ENCODE data around the gene SPRING1.
"Not testable (repeated sequence)": the region's sequence is repeated elsewhere in the genome, so short reads cannot be mapped to it uniquely, and the experiment has no call there.

The SPRING1 gene

GRCh38 chr12:116765271-116765670, 27.4 kb upstream of the SPRING1 start:
- Histone ChIP-seq H3K4me3 (ENCODE audit: low read depth, low read length) (no peak overlapping the region), H3K36me3 (peaks cover 20% of the 10 kb centered on the region), H3K9me3 (no peaks in the 10 kb centered on the region), H3K4me1 (no peaks in the 10 kb centered on the region), H3K27me3 (no peaks in the 10 kb centered on the region)
- no peak for DNase-seq
- no peak for TF ChIP-seq CTCF (IDR thresholded peaks at IDR 0.05; ENCODE audit: low read depth, low read length)

- no peak for TF ChIP-seq CTCF (IDR thresholded peaks at IDR 0.05; ENCODE audit: low read depth, low read length)
- DNase-seq: no peak
- no peak overlapping the region for H3K4me3 ChIP-seq (ENCODE audit: low read depth, low read length)
- H3K4me1 ChIP-seq: no peaks in the 10 kb centered on the region
- H3K9me3 ChIP-seq: no peaks in the 10 kb centered on the region
- peaks cover 22% of the 10 kb centered on the region for H3K36me3 ChIP-seq
- no peaks in the 10 kb centered on the region for H3K27me3 ChIP-seq
Observed at GRCh38 chr12:116761499-116761898, 23.6 kb upstream of the SPRING1 start.

- no peak for TF ChIP-seq CTCF (IDR thresholded peaks at IDR 0.05; ENCODE audit: low read depth, low read length)
- DNase-seq: no peak
Observed at GRCh38 chr12:116760622-116761020, 22.8 kb upstream of the SPRING1 start.

GRCh38 chr12:116759783-116760621, 22.1 kb upstream of the SPRING1 start:
- Histone ChIP-seq H3K4me3 (ENCODE audit: low read depth, low read length) (no peak overlapping the region), H3K36me3 (peaks cover 18% of the 10 kb centered on the region), H3K27me3 (no peaks in the 10 kb centered on the region), H3K9me3 (no peaks in the 10 kb centered on the region), H3K4me1 (no peaks in the 10 kb centered on the region)
- DNase-seq: no peak
- 0 out of 2 replicates have a peak, but pooled peaks have one; percentile 5 for TF ChIP-seq CTCF (IDR thresholded peaks at IDR 0.05; ENCODE audit: low read depth, low read length)

More at GRCh38 chr12:116760622-116761020, 22.8 kb upstream of the SPRING1 start:
- Histone ChIP-seq H3K9me3 (no peaks in the 10 kb centered on the region), H3K4me3 (ENCODE audit: low read depth, low read length) (no peak overlapping the region), H3K36me3 (peaks cover 18% of the 10 kb centered on the region), H3K4me1 (no peaks in the 10 kb centered on the region), H3K27me3 (no peaks in the 10 kb centered on the region)

- H3K4me3 ChIP-seq (ENCODE audit: low read depth, low read length); H3K27me3 ChIP-seq; DNase-seq; H3K4me1 ChIP-seq; H3K9me3 ChIP-seq: not testable (repeated sequence)
- H3K36me3 ChIP-seq: peaks cover 13% of the 10 kb centered on the region
Observed at GRCh38 chr12:116754783-116755182, 16.9 kb upstream of the SPRING1 start.

GRCh38 chr12:116754097-116754496, 16.2 kb upstream of the SPRING1 start:
- DNase-seq; H3K9me3 ChIP-seq; H3K4me1 ChIP-seq; H3K27me3 ChIP-seq; H3K4me3 ChIP-seq (ENCODE audit: low read depth, low read length): not testable (repeated sequence)
- H3K36me3 ChIP-seq: peaks cover 12% of the 10 kb centered on the region

GRCh38 chr12:116750298-116750697, 12.4 kb upstream of the SPRING1 start:
- no peak for TF ChIP-seq CTCF (IDR thresholded peaks at IDR 0.05; ENCODE audit: low read depth, low read length)
- no peaks in the 10 kb centered on the region for H3K4me1 ChIP-seq
- no peaks in the 10 kb centered on the region for H3K27me3 ChIP-seq
- no peak overlapping the region for H3K4me3 ChIP-seq (ENCODE audit: low read depth, low read length)
- no peak for DNase-seq
- no peaks in the 10 kb centered on the region for H3K9me3 ChIP-seq
- H3K36me3 ChIP-seq: peaks cover 12% of the 10 kb centered on the region
